Measurements from ENCODE around the gene TMX2. TPM values are rescaled to one million over a fixed set of nuclear protein-coding genes. Genes with fewer than 3 reads are reported as not detected.
"Not testable (repeated sequence)": the region's sequence is repeated elsewhere in the genome, so short reads cannot be mapped to it uniquely, and the experiment has no call there.

Gene TMX2
- total RNA-seq, 1 experiment from 2014 or later, result 151 TPM

- in situ Hi-C loops (cut with HindIII; ENCODE audit: low pct_unique_long_range_greater_than_20kb, low sequenced_read_pairs) (no loop called here), intact Hi-C loops (cut with micrococcal nuclease; ENCODE audit: unreplicated experiment) (no loop called here)
- Histone ChIP-seq H3K9me3 (ENCODE audit: control insufficient read depth, insufficient read depth, low read depth, low read length) (no peaks in the 10 kb centered on the region), H3K36me3 (ENCODE audit: control insufficient read depth, insufficient read depth, low read length) (peaks cover 7% of the 10 kb centered on the region), H3K27me3 (ENCODE audit: control insufficient read depth, insufficient read depth, low read length) (no peaks in the 10 kb centered on the region), H3K4me3 (ENCODE audit: low read depth in 2 of 2, low read length in 2 of 2) (no peak overlapping the region), H3K27ac (ENCODE audit: low read length) (no peak overlapping the region), H3K4me1 (ENCODE audit: control insufficient read depth, insufficient read depth, low read length) (no peaks in the 10 kb centered on the region)
- DNase-seq (ENCODE audit: low read depth, low spot score) (no peak), ATAC-seq (no peak)
- ChIA-PET POLR2A (no interaction called here), CTCF (no interaction called here)
- no peak for TF ChIP-seq SIN3A (IDR thresholded peaks at IDR 0.05; ENCODE audit: borderline replicate concordance, insufficient read depth, low read depth, low read length)
- no peak for TF ChIP-seq POLR2AphosphoS5 (IDR thresholded peaks at IDR 0.05; ENCODE audit: low read depth, low read length)
- no peak for TF ChIP-seq CTCF (IDR thresholded peaks at IDR 0.05)
- no peak for TF ChIP-seq TCF7L2 (IDR thresholded peaks at IDR 0.05; ENCODE audit: low read depth, low read length)
- no peak for TF ChIP-seq REST (IDR thresholded peaks at IDR 0.05; ENCODE audit: insufficient read depth in 1 of 2, low read depth in 2 of 2, low read length in 1 of 2)
- no TSS peak for BruUV-seq (replicated peaks)
These were observed 7.5 kb upstream of the TMX2 start for GRCh38 chr11:57704932-57705331.

GRCh38 chr11:57705432-57705831 lies 7.0 kb upstream of the TMX2 start:
- CTCF ChIA-PET; H3K9me3 ChIP-seq (ENCODE audit: control insufficient read depth, insufficient read depth, low read depth, low read length); H3K36me3 ChIP-seq (ENCODE audit: control insufficient read depth, insufficient read depth, low read length); BruUV-seq (replicated peaks); H3K4me1 ChIP-seq (ENCODE audit: control insufficient read depth, insufficient read depth, low read length); H3K27ac ChIP-seq (ENCODE audit: low read length); in situ Hi-C loops (cut with HindIII; ENCODE audit: low pct_unique_long_range_greater_than_20kb, low sequenced_read_pairs); H3K27me3 ChIP-seq (ENCODE audit: control insufficient read depth, insufficient read depth, low read length); ATAC-seq; H3K4me3 ChIP-seq (ENCODE audit: low read depth in 2 of 2, low read length in 2 of 2); DNase-seq (ENCODE audit: low read depth, low spot score); POLR2A ChIA-PET; intact Hi-C loops (cut with micrococcal nuclease; ENCODE audit: unreplicated experiment): not testable (repeated sequence)

- Histone ChIP-seq H3K9me3 (ENCODE audit: control insufficient read depth, insufficient read depth, low read depth, low read length) (no peaks in the 10 kb centered on the region), H3K36me3 (ENCODE audit: control insufficient read depth, insufficient read depth, low read length) (peaks cover 7% of the 10 kb centered on the region), H3K27ac (ENCODE audit: low read length) (no peak overlapping the region), H3K4me1 (ENCODE audit: control insufficient read depth, insufficient read depth, low read length) (peaks cover 17% of the 10 kb centered on the region; the same call in 1 of the 2 replicates), H3K4me3 (ENCODE audit: low read depth in 2 of 2, low read length in 2 of 2) (no peak overlapping the region), H3K27me3 (ENCODE audit: control insufficient read depth, insufficient read depth, low read length) (no peaks in the 10 kb centered on the region)
- TF ChIP-seq REST (IDR thresholded peaks at IDR 0.05; ENCODE audit: insufficient read depth in 1 of 2, low read depth in 2 of 2, low read length in 1 of 2), result no peak
- no peak for TF ChIP-seq SIN3A (IDR thresholded peaks at IDR 0.05; ENCODE audit: borderline replicate concordance, insufficient read depth, low read depth, low read length)
- TF ChIP-seq TCF7L2 (IDR thresholded peaks at IDR 0.05; ENCODE audit: low read depth, low read length), result no peak
- no peak for TF ChIP-seq CTCF (IDR thresholded peaks at IDR 0.05)
- no peak for TF ChIP-seq POLR2AphosphoS5 (IDR thresholded peaks at IDR 0.05; ENCODE audit: low read depth, low read length)
- BruUV-seq (replicated peaks), result no TSS peak
- ATAC-seq (no peak), DNase-seq (ENCODE audit: low read depth, low spot score) (no peak)
- POLR2A ChIA-PET, result interaction anchor here (0.7 kb wide), 1 partner anchor 68 kb away, joined by 4 read pairs; no protein-coding TSS in a partner anchor
- CTCF ChIA-PET, result interaction anchor here (0.5 kb wide), 1 partner anchor 51 kb away, joined by 3 read pairs; no protein-coding TSS in a partner anchor
- in situ Hi-C loops (cut with HindIII; ENCODE audit: low pct_unique_long_range_greater_than_20kb, low sequenced_read_pairs) (no loop called here), intact Hi-C loops (cut with micrococcal nuclease; ENCODE audit: unreplicated experiment) (no loop called here)
These were observed 2.5 kb upstream of the TMX2 start for GRCh38 chr11:57709802-57710367.
